B cell (primary cell): ENCODE results near the gene DOCK3. TPM values are rescaled to one million over a fixed set of nuclear protein-coding genes. Genes with fewer than 3 reads are reported as not detected.

Experiments used
- ATAC-seq: fragments of 200-7000 bp; cut with Tn5 transposase; one replicate; pipeline ENCODE4 v1.10.0; 2021; ENCODE audit warnings: low read depth, mild to moderate bottlenecking, moderate number of reproducible peaks, moderate library complexity
- CTCF ChIA-PET: fragments of 350-600 bp; sonication (Branson Sonifier 250); formaldehyde crosslinking; loops from one replicate; lab custom pipeline; 2021; ENCODE audit warnings: antibody characterized with exemption, inconsistent platforms; lab: Charles Lee
- POLR2A ChIA-PET: fragments of 350-600 bp; sonication (Branson Sonifier 250); formaldehyde crosslinking; loops from one replicate; lab custom pipeline; 2021; ENCODE audit warnings: antibody characterized with exemption; lab: Charles Lee
- DNase-seq: peaks from one replicate; pipeline ENCODE4 v3.0.0; 2013
- H2AFZ ChIP-seq: 2 replicates; pipeline ENCODE4 v1.6.1; 2012; ENCODE audit warnings: mild to moderate bottlenecking, low read depth, low read length; ENCODE audit not compliant: insufficient read depth, poor library complexity, severe bottlenecking
- H3K27ac ChIP-seq, 2 donors: 1 replicate in 1 of 2; 2 replicates in 1 of 2; pipeline ENCODE4 v1.5.1; 2012 to 2013; ENCODE audit warnings: low read length in 2 of 2, mild to moderate bottlenecking in 2 of 2, moderate library complexity in 1 of 2
- H3K27me3 ChIP-seq, 4 experiments: fragments of 200-600 bp in 1 of 4; sonication (generic) in 1 of 4; replicated peaks in 1 of 4; 1 replicate in 2 of 4; 2 replicates in 2 of 4; pipeline versions ENCODE4 v1.6.1 to v1.7.0; 2013 to 2016; ENCODE audit warnings: low read length in 3 of 4, mild to moderate bottlenecking in 2 of 4, mixed read lengths in 1 of 4, moderate library complexity in 1 of 4; ENCODE audit not compliant: insufficient read depth in 4 of 4, control insufficient read depth in 3 of 4; ENCODE audit errors: control extremely low read depth in 1 of 4
- H3K36me3 ChIP-seq, 2 experiments: replicated peaks in 1 of 2; 1 replicate in 1 of 2; 2 replicates in 1 of 2; pipeline versions ENCODE4 v1.6.1 to v1.7.1; 2013; ENCODE audit warnings: low read length in 1 of 2; ENCODE audit not compliant: insufficient read depth in 2 of 2, control insufficient read depth in 1 of 2; ENCODE audit errors: control extremely low read depth in 1 of 2, extremely low read depth in 1 of 2
- H3K4me1 ChIP-seq, 2 donors: fragments of 200-600 bp in 1 of 2; sonication (generic) in 1 of 2; 1 replicate in 1 of 2; 2 replicates in 1 of 2; pipeline versions ENCODE4 v1.5.1 to v1.6.1; 2013 to 2017; ENCODE audit warnings: low read length in 2 of 2; ENCODE audit not compliant: control insufficient read depth in 2 of 2, insufficient read depth in 2 of 2
- H3K4me2 ChIP-seq: replicated peaks from 2 replicates; pipeline ENCODE3; 2012; ENCODE audit warnings: mild to moderate bottlenecking, low read depth, low read length; ENCODE audit not compliant: poor library complexity, severe bottlenecking
- H3K4me3 ChIP-seq, 5 experiments: fragments of 200-600 bp in 1 of 5; sonication (generic) in 1 of 5; 1 replicate in 3 of 5; 2 replicates in 2 of 5; pipeline versions ENCODE4 v1.5.1 to v1.7.0; 2011 to 2016; ENCODE audit warnings: low read length in 4 of 5, mild to moderate bottlenecking in 4 of 5, low read depth in 2 of 5, control low read depth in 1 of 5, moderate library complexity in 1 of 5; ENCODE audit not compliant: insufficient read depth in 1 of 5; ENCODE audit errors: control extremely low read depth in 1 of 5, extremely low read depth in 1 of 5
- H3K79me2 ChIP-seq: fragments of 200-600 bp; sonication (generic); one replicate; pipeline ENCODE4 v1.6.0; 2016; ENCODE audit warnings: low read length; ENCODE audit not compliant: control insufficient read depth, insufficient read depth
- H3K9ac ChIP-seq: fragments of 200-600 bp; sonication (generic); 2 replicates; pipeline ENCODE4 v1.6.1; 2017; ENCODE audit warnings: mild to moderate bottlenecking, low read length, moderate library complexity
- H3K9me3 ChIP-seq, 3 donors: one replicate each; pipeline versions ENCODE4 v1.6.1 to v1.7.1; 2013; ENCODE audit warnings: low read length in 2 of 3; ENCODE audit not compliant: control insufficient read depth in 2 of 3, insufficient read depth in 1 of 3; ENCODE audit errors: control extremely low read depth in 1 of 3
- H4K20me1 ChIP-seq: 2 replicates; pipeline ENCODE4 v1.6.0; 2012; ENCODE audit warnings: mild to moderate bottlenecking, low read length; ENCODE audit not compliant: insufficient read depth, control insufficient read depth, poor library complexity, severe bottlenecking
- H3K27ac Mint-ChIP-seq: one replicate; pipeline ENCODE4 v1.8.0; 2021; ENCODE audit warnings: mixed read lengths
- H3K27me3 Mint-ChIP-seq: one replicate; pipeline ENCODE4 v1.8.0; 2021; ENCODE audit warnings: mixed read lengths
- H3K4me1 Mint-ChIP-seq: one replicate; pipeline ENCODE4 v1.8.0; 2021; ENCODE audit warnings: mixed read lengths
- H3K4me3 Mint-ChIP-seq: one replicate; pipeline ENCODE4 v1.8.0; 2021; ENCODE audit warnings: mixed read lengths
- H3K9me3 Mint-ChIP-seq: one replicate; pipeline ENCODE4 v1.8.0; 2022; ENCODE audit warnings: mixed read lengths; ENCODE audit not compliant: insufficient read depth
- EZH2 ChIP-seq: IDR thresholded peaks from 2 replicates; pipeline ENCODE4 v1.6.1; 2012; ENCODE audit warnings: borderline replicate concordance, low read depth, mild to moderate bottlenecking, moderate library complexity, low read length; ENCODE audit not compliant: insufficient read depth, poor library complexity, severe bottlenecking
- WGBS: methylation state at CpG from one replicate; pipeline ENCODE4 v1.1.5; 2013; ENCODE audit warnings: missing lambda C conversion rate; ENCODE audit not compliant: insufficient coverage; 5-methylcytosine and 5-hydroxymethylcytosine counted together
- intact Hi-C: fragments of 100-400 bp; cut with micrococcal nuclease; formaldehyde crosslinking; loops from one replicate; pipeline ENCODE4 v1.10.0; 2022
- polyA plus RNA-seq: library from polyadenylated mRNA; depleted of rRNA; stranded (reverse); fragments of >200 nt; gene quantifications from 2 replicates; pipeline ENCODE4 v1.2.3, GENCODE V29; 2012
- total RNA-seq, 2 donors: library from RNA; stranded (reverse); fragments of 120-200 nt in 1 of 2; gene quantifications; 1 replicate in 1 of 2; 2 replicates in 1 of 2; pipeline versions ENCODE4 v1.2.3 to v1.2.4, GENCODE V29; 2013 to 2022
- TF ChIP-seq, protein P1 (sequence below): fragments of 200-600 bp; IDR thresholded peaks from one replicate; pipeline ENCODE4 v1.8.0; 2022; ENCODE audit warnings: antibody characterized with exemption, mild to moderate bottlenecking

The DOCK3 gene
- total and polyA plus RNA-seq, 2 donors (not counting 1 experiment from before 2014, with no cell fraction given): 0.06 to 0.30 TPM

DNA sequence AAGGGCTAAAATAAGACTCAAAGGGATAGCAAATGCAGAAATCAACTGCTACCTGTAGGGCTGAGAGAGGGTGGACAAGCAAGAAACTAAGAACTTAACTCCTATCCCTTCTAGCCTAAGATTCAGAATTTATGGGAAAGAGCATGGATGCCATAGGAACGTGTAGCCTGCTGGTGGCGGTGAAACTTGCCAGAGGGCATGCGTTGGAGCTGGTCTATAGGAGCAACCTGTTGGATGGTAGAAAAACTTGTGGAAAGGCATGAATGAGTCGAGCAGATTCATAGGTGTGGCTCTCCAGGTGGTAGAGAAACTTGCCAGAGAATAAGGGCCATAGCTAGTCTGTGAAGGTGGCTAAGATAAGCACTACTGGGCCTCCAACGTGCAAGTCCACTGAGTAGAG is 137.2 kb downstream of the DOCK3 start:
- ATAC-seq: no peak
- Histone ChIP-seq H3K4me1 (no peaks in the 10 kb centered on the region), H3K27ac (no peak overlapping the region), H3K79me2 (no peaks in the 10 kb centered on the region), H3K27me3 (peaks cover 0 to 4% (median 0%) of the 10 kb centered on the region in 4 experiments), H3K4me3 (no peak overlapping the region), H3K36me3 (no peaks in the 10 kb centered on the region), H3K9ac (no peak overlapping the region), H2AFZ (no peak overlapping the region), H4K20me1 (no peaks in the 10 kb centered on the region), H3K4me2 (no peak overlapping the region), H3K9me3 (no peaks in the 10 kb centered on the region)
- H3K27ac Mint-ChIP-seq: no peak overlapping the region
- no peak for DNase-seq
- ChIA-PET POLR2A (no interaction called here), CTCF (no interaction called here)
- H3K9me3 Mint-ChIP-seq: no peaks in the 10 kb centered on the region
- intact Hi-C loops: no loop called here
- H3K4me3 Mint-ChIP-seq: no peak overlapping the region
- TF ChIP-seq EZH2: no peak
- TF ChIP-seq, protein P1, sequence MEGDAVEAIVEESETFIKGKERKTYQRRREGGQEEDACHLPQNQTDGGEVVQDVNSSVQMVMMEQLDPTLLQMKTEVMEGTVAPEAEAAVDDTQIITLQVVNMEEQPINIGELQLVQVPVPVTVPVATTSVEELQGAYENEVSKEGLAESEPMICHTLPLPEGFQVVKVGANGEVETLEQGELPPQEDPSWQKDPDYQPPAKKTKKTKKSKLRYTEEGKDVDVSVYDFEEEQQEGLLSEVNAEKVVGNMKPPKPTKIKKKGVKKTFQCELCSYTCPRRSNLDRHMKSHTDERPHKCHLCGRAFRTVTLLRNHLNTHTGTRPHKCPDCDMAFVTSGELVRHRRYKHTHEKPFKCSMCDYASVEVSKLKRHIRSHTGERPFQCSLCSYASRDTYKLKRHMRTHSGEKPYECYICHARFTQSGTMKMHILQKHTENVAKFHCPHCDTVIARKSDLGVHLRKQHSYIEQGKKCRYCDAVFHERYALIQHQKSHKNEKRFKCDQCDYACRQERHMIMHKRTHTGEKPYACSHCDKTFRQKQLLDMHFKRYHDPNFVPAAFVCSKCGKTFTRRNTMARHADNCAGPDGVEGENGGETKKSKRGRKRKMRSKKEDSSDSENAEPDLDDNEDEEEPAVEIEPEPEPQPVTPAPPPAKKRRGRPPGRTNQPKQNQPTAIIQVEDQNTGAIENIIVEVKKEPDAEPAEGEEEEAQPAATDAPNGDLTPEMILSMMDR: no peak
- no peaks in the 10 kb centered on the region for H3K27me3 Mint-ChIP-seq
- WGBS: 89% methylated on average over 4 of the region's 5 CpGs
- H3K4me1 Mint-ChIP-seq: no peaks in the 10 kb centered on the region

DNA sequence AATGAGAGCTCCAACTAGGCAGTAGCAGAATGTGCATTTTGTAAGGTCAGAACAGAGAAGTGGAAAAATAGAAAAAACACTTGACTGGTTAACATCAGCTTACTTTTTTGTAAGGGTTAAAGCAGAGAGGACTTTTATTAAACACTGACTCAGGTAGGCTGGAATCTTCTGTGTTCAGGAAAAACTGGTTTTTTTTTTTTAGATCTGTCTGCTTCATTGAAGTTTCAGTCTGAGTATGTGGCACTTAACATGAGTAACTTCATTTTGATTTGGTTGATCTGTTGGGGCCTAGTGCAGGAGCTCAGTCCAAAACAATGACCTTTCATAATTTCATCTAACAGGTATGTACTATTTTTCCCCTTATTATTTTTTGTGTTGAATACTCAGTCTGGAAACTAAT is 141.1 kb downstream of the DOCK3 start:
- Mint-ChIP-seq H3K9me3 (no peaks in the 10 kb centered on the region), H3K4me1 (no peaks in the 10 kb centered on the region), H3K27me3 (no peaks in the 10 kb centered on the region), H3K27ac (no peak overlapping the region), H3K4me3 (no peak overlapping the region)
- intact Hi-C loops: no loop called here
- Histone ChIP-seq H2AFZ (no peak overlapping the region), H3K4me3 (no peak overlapping the region), H3K27ac (no peak overlapping the region), H3K9ac (no peak overlapping the region), H3K9me3 (no peaks in the 10 kb centered on the region), H3K4me2 (no peak overlapping the region), H3K4me1 (no peaks in the 10 kb centered on the region), H3K36me3 (no peaks in the 10 kb centered on the region), H3K27me3 (no peaks in the 10 kb centered on the region), H4K20me1 (no peaks in the 10 kb centered on the region), H3K79me2 (no peaks in the 10 kb centered on the region)
- ChIA-PET CTCF (no interaction called here), POLR2A (no interaction called here)
- DNase-seq (no peak), ATAC-seq (no peak)
- TF ChIP-seq, protein P1: no peak
- TF ChIP-seq EZH2: no peak
